Trophoblast cell (in vitro differentiated cells and primary cell): ENCODE data around the gene PARD3B.

ENCODE experiments used
- DNase-seq, 2 donors: peaks; one replicate each; pipeline ENCODE4 v3.0.0-alpha.2; 2016
- H2AFZ ChIP-seq: 2 replicates; pipeline ENCODE4 v1.6.1; 2013; ENCODE audit warnings: low read length, moderate library complexity, mild to moderate bottlenecking; ENCODE audit not compliant: insufficient read depth, poor library complexity
- H2AK5ac ChIP-seq: 2 replicates; pipeline ENCODE4 v1.6.1; 2013; ENCODE audit warnings: mild to moderate bottlenecking, low read length
- H2BK120ac ChIP-seq: 2 replicates; pipeline ENCODE4 v1.6.1; 2013; ENCODE audit warnings: low read length, mild to moderate bottlenecking, moderate library complexity; ENCODE audit not compliant: insufficient read depth, poor library complexity
- H2BK12ac ChIP-seq: 2 replicates; pipeline ENCODE4 v1.6.1; 2013; ENCODE audit warnings: mild to moderate bottlenecking, low read length, moderate library complexity
- H2BK5ac ChIP-seq: 2 replicates; pipeline ENCODE4 v1.6.1; 2013; ENCODE audit warnings: low read length, low read depth, moderate library complexity, mild to moderate bottlenecking; ENCODE audit not compliant: poor library complexity
- H3K14ac ChIP-seq: 2 replicates; pipeline ENCODE4 v1.6.1; 2013; ENCODE audit warnings: mild to moderate bottlenecking, low read length
- H3K18ac ChIP-seq: 2 replicates; pipeline ENCODE4 v1.6.1; 2013; ENCODE audit warnings: mild to moderate bottlenecking, low read length
- H3K23ac ChIP-seq: 2 replicates; pipeline ENCODE4 v1.6.1; 2013; ENCODE audit warnings: low read length
- H3K27ac ChIP-seq: 2 replicates; pipeline ENCODE4 v1.5.1; 2013; ENCODE audit warnings: low read depth, mild to moderate bottlenecking, inconsistent platforms, low read length, moderate library complexity
- H3K27me3 ChIP-seq: 2 replicates; pipeline ENCODE4 v1.6.1; 2013; ENCODE audit warnings: inconsistent platforms, mild to moderate bottlenecking, low read length, moderate library complexity; ENCODE audit not compliant: insufficient read depth
- H3K36me3 ChIP-seq, 2 experiments: 1 replicate in 1 of 2; 2 replicates in 1 of 2; pipeline ENCODE4 v1.6.1; 2013; ENCODE audit warnings: low read length in 2 of 2, mild to moderate bottlenecking in 2 of 2, moderate library complexity in 1 of 2; ENCODE audit not compliant: insufficient read depth in 2 of 2, control insufficient read depth in 1 of 2
- H3K4ac ChIP-seq: 2 replicates; pipeline ENCODE4 v1.6.1; 2013; ENCODE audit warnings: low read depth, mild to moderate bottlenecking, low read length, moderate library complexity
- H3K4me1 ChIP-seq, 2 experiments: 1 replicate in 1 of 2; 2 replicates in 1 of 2; pipeline ENCODE4 v1.6.1; 2013; ENCODE audit warnings: low read length in 2 of 2, mild to moderate bottlenecking in 2 of 2, moderate library complexity in 1 of 2; ENCODE audit not compliant: insufficient read depth in 2 of 2, control insufficient read depth in 1 of 2
- H3K4me2 ChIP-seq: 2 replicates; pipeline ENCODE4 v1.6.1; 2013; ENCODE audit warnings: inconsistent platforms, mild to moderate bottlenecking, low read length, moderate library complexity
- H3K4me3 ChIP-seq: 2 replicates; pipeline ENCODE4 v1.5.1; 2013; ENCODE audit warnings: mild to moderate bottlenecking, low read depth, low read length, inconsistent platforms
- H3K79me1 ChIP-seq: one replicate; pipeline ENCODE4 v1.6.1; 2013; ENCODE audit warnings: low read length
- H3K79me2 ChIP-seq: 2 replicates; pipeline ENCODE4 v1.6.1; 2013; ENCODE audit warnings: low read length, mild to moderate bottlenecking; ENCODE audit not compliant: control insufficient read depth, insufficient read depth, poor library complexity
- H3K9ac ChIP-seq: 2 replicates; pipeline ENCODE4 v1.6.1; 2013; ENCODE audit warnings: mild to moderate bottlenecking, low read length
- H3K9me3 ChIP-seq: 2 replicates; pipeline ENCODE4 v1.6.1; 2013; ENCODE audit warnings: low read depth, mild to moderate bottlenecking, control low read depth, inconsistent platforms, low read length; ENCODE audit not compliant: insufficient read depth
- H4K12ac ChIP-seq: 2 replicates; pipeline ENCODE4 v1.6.1; 2013; ENCODE audit warnings: low read depth, mild to moderate bottlenecking, low read length, moderate library complexity
- H4K8ac ChIP-seq: 2 replicates; pipeline ENCODE4 v1.6.1; 2013; ENCODE audit warnings: low read depth, mild to moderate bottlenecking, low read length, moderate library complexity
- H4K91ac ChIP-seq: one replicate; pipeline ENCODE4 v1.6.1; 2013; ENCODE audit warnings: low read depth, mild to moderate bottlenecking, low read length, moderate library complexity
- WGBS: extraction: QIAGEN DNeasy Blood & Tissue Kit; methylation state at CpG from one replicate; pipeline ENCODE4 v1.1.7; 2013; ENCODE audit warnings: missing lambda C conversion rate; ENCODE audit not compliant: insufficient read length, insufficient coverage; ENCODE audit errors: extremely low coverage; 5-methylcytosine and 5-hydroxymethylcytosine counted together

The PARD3B gene

GRCh38 chr2:205565142-205565522, 1019.9 kb downstream of the PARD3B start:
- no peak overlapping the region for H2AFZ ChIP-seq
- H3K9me3 ChIP-seq = no peaks in the 10 kb centered on the region
- no peak overlapping the region for H2AK5ac ChIP-seq
- no peak for DNase-seq
- no peak overlapping the region for H2BK5ac ChIP-seq
- no peaks in the 10 kb centered on the region for H3K79me1 ChIP-seq
- no peak overlapping the region for H3K4ac ChIP-seq
- H4K12ac ChIP-seq = no peak overlapping the region
- H2BK120ac ChIP-seq = no peak overlapping the region
- no peak overlapping the region for H4K8ac ChIP-seq
- H3K14ac ChIP-seq = no peak overlapping the region
- WGBS = no CpG with 5 or more reads among the region's 2 CpGs
- no peak overlapping the region for H3K4me2 ChIP-seq
- no peak overlapping the region for H2BK12ac ChIP-seq
- H3K36me3 ChIP-seq = no peaks in the 10 kb centered on the region
- H3K4me3 ChIP-seq = no peak overlapping the region
- no peak overlapping the region for H3K9ac ChIP-seq
- no peak overlapping the region for H4K91ac ChIP-seq
- no peak overlapping the region for H3K27ac ChIP-seq
- H3K4me1 ChIP-seq = peaks cover 3 to 9% of the 10 kb centered on the region in 2 experiments
- no peaks in the 10 kb centered on the region for H3K79me2 ChIP-seq
- no peak overlapping the region for H3K23ac ChIP-seq
- H3K18ac ChIP-seq = no peak overlapping the region
- no peaks in the 10 kb centered on the region for H3K27me3 ChIP-seq

GRCh38 chr2:205566606-205567168, 1021.4 kb downstream of the PARD3B start:
- H3K4me1 ChIP-seq = peaks cover 3 to 9% of the 10 kb centered on the region in 2 experiments
- WGBS = no CpG with 5 or more reads among the region's 6 CpGs
- H3K4me2 ChIP-seq = no peak overlapping the region

GRCh38 chr2:205568620-205569019, 1023.3 kb downstream of the PARD3B start:
- Histone ChIP-seq H3K79me2 (no peaks in the 10 kb centered on the region), H3K9ac (no peak overlapping the region), H3K36me3 (no peaks in the 10 kb centered on the region), H3K4me3 (no peak overlapping the region), H3K23ac (no peak overlapping the region), H2BK120ac (no peak overlapping the region), H2BK12ac (no peak overlapping the region), H3K4me1 (peaks cover 3 to 9% of the 10 kb centered on the region in 2 experiments), H4K8ac (no peak overlapping the region), H2AK5ac (no peak overlapping the region), H3K4ac (no peak overlapping the region), H2BK5ac (no peak overlapping the region), H4K12ac (no peak overlapping the region), H4K91ac (no peak overlapping the region), H3K27ac (no peak overlapping the region), H3K14ac (no peak overlapping the region), H2AFZ (no peak overlapping the region), H3K4me2 (no peak overlapping the region), H3K18ac (no peak overlapping the region), H3K27me3 (no peaks in the 10 kb centered on the region), H3K79me1 (no peaks in the 10 kb centered on the region), H3K9me3 (no peaks in the 10 kb centered on the region)
- DNase-seq = peak; percentile 82 to 95
- WGBS = no CpG with 5 or more reads among the region's 5 CpGs

More at GRCh38 chr2:205566606-205567168, 1021.4 kb downstream of the PARD3B start:
- Histone ChIP-seq H3K9me3 (no peaks in the 10 kb centered on the region), H3K27me3 (no peaks in the 10 kb centered on the region), H3K79me2 (no peaks in the 10 kb centered on the region), H2AFZ (no peak overlapping the region), H4K12ac (no peak overlapping the region), H3K36me3 (no peaks in the 10 kb centered on the region), H2BK12ac (no peak overlapping the region), H4K91ac (no peak overlapping the region), H3K4ac (no peak overlapping the region), H3K27ac (no peak overlapping the region), H2AK5ac (no peak overlapping the region), H3K18ac (no peak overlapping the region), H3K79me1 (no peaks in the 10 kb centered on the region), H3K23ac (no peak overlapping the region), H4K8ac (no peak overlapping the region), H3K4me3 (no peak overlapping the region), H2BK5ac (no peak overlapping the region), H3K9ac (no peak overlapping the region), H2BK120ac (no peak overlapping the region), H3K14ac (no peak overlapping the region)
- peak; percentile 13 to 52 for DNase-seq

GRCh38 chr2:205570648-205571047, 1025.4 kb downstream of the PARD3B start:
- no peak for DNase-seq
- H3K4me3 ChIP-seq = no peak overlapping the region
- H2BK120ac ChIP-seq = no peak overlapping the region
- H3K18ac ChIP-seq = no peak overlapping the region
- peaks cover 3 to 9% of the 10 kb centered on the region in 2 experiments for H3K4me1 ChIP-seq
- no CpG with 5 or more reads among the region's 6 CpGs for WGBS
- no peak overlapping the region for H3K9ac ChIP-seq
- H3K14ac ChIP-seq = no peak overlapping the region
- H3K27me3 ChIP-seq = no peaks in the 10 kb centered on the region
- no peak overlapping the region for H2BK5ac ChIP-seq
- no peaks in the 10 kb centered on the region for H3K36me3 ChIP-seq
- no peak overlapping the region for H3K4ac ChIP-seq
- H3K9me3 ChIP-seq = no peaks in the 10 kb centered on the region
- no peaks in the 10 kb centered on the region for H3K79me2 ChIP-seq
- no peak overlapping the region for H3K27ac ChIP-seq
- no peak overlapping the region for H4K12ac ChIP-seq
- no peak overlapping the region for H3K4me2 ChIP-seq
- H3K79me1 ChIP-seq = no peaks in the 10 kb centered on the region
- no peak overlapping the region for H2AFZ ChIP-seq
- H4K8ac ChIP-seq = no peak overlapping the region
- no peak overlapping the region for H2BK12ac ChIP-seq
- H2AK5ac ChIP-seq = no peak overlapping the region
- H4K91ac ChIP-seq = no peak overlapping the region
- no peak overlapping the region for H3K23ac ChIP-seq
